Testis (tissue), 2 donors: Measurements from ENCODE around the gene SASH1.

Source experiments
- CTCF ChIP-seq, 3 experiments: fragments of 450-650 bp in 2 of 3; fragments of 200-600 bp in 1 of 3; sonication (generic) in 1 of 3; IDR thresholded peaks; one replicate each; pipeline ENCODE4 v1.5.1; 2016 to 2019; ENCODE audit warnings: antibody characterized with exemption in 3 of 3, mild to moderate bottlenecking in 2 of 3, moderate library complexity in 1 of 3
- POLR2A ChIP-seq: fragments of 450-650 bp; IDR thresholded peaks from one replicate; pipeline ENCODE4 v1.6.1; 2017; ENCODE audit warnings: antibody characterized with exemption, mild to moderate bottlenecking, moderate library complexity

- TF ChIP-seq POLR2A (no peak), CTCF (IDR thresholded peaks at IDR 0.05) (no peak)
Observed at GRCh38 chr6:148563066-148563465, 220.4 kb downstream of the SASH1 start.
